ENCODE results near the gene SAP30BP. TPM values are rescaled to one million over a fixed set of nuclear protein-coding genes. Genes with fewer than 3 reads are reported as not detected.

SAP30BP gene
- total and polyA plus RNA-seq, 2 of the 8 experiments (the other 6 are each of a cell fraction or from before 2014, with no cell fraction given) = 63.3 to 79.9 TPM

DNA sequence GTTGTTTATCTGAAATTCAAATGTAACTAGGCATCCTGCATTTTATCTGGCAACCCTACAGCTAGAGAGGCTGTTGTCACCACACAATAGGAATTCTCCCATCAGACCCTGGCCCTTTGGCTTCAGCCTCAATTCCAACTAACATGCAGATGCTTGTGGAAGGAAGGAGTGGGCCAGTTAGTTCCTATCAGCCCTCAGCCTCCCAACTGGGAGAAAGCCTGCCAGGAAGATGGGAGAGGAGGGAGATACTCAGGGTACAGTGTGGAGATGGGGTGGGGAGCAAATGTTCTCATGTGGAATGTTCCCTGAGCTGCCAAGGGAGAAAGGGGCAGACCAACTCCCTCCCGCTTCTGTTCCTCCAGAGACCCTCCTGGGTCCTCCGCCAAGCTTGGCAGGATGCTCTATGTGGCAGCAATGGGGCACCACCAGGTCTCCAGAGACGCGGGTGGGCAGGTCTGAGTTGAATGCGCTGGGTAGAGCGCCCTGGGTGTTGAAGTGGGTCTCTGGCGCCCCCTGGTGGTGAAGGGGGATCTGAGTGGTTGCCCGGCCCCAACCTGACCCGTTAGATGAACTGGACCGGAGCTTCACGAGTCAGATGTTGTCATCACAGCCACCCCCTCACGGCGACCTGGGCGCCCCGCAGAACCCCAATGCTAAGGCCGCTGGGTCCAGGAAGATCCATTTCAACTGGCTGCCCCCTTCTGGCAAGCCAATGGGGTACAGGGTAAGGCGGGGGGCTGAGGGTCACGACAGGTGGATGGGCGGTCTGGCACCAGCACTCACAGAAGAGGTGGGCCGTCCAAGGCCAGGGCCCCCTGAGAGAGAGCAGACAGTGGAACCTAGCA, 82.6 kb downstream of the SAP30BP start:
- Histone ChIP-seq H2BK12ac (ENCODE audit: low read depth, low read length) (no peak overlapping the region), H3K27ac (ENCODE audit: low read depth, low read length) (no peak overlapping the region), H3K4me2 (ENCODE audit: insufficient read depth in 1 of 2, low read depth in 2 of 2, low read length in 2 of 2) (peak overlapping the region in 1 of 2 experiments; percentile 44; a peak in 1 of 4 replicates), H2AK5ac (ENCODE audit: low read depth, low read length) (no peak overlapping the region), H4K8ac (ENCODE audit: extremely low read depth, insufficient read depth, low read length) (no peak overlapping the region; the same call in 1 of the 2 replicates), H3K79me2 (ENCODE audit: control insufficient read depth in 1 of 2, insufficient read depth in 2 of 2, low read length in 2 of 2) (no peaks in the 10 kb centered on the region), H3K36me3 (ENCODE audit: control insufficient read depth in 2 of 4, insufficient read depth in 4 of 4, low read length in 3 of 4) (no peaks in the 10 kb centered on the region), H3K18ac (ENCODE audit: extremely low read depth, low read length) (no peak overlapping the region), H2BK15ac (ENCODE audit: low read length) (no peak overlapping the region), H2BK5ac (ENCODE audit: low read depth, low read length) (no peak overlapping the region), H3K4me1 (replicated peaks in 1 of 4; ENCODE audit: control insufficient read depth in 3 of 4, insufficient read depth in 4 of 4, low read length in 3 of 4) (peaks cover 0 to 5% (median 2%) of the 10 kb centered on the region in 4 experiments; a peak in 4 of 7 replicates), H2AFZ (ENCODE audit: low read length) (peak overlapping the region; percentile 95), H3K23ac (ENCODE audit: insufficient read length) (no peak overlapping the region), H3K27me3 (replicated peaks in 1 of 4; ENCODE audit: control insufficient read depth in 3 of 4, extremely low read depth in 1 of 4, insufficient read depth in 3 of 4, low read length in 3 of 4) (peaks cover 0 to 2% (median 0%) of the 10 kb centered on the region in 4 experiments; a peak in 1 of 7 replicates), H3K14ac (ENCODE audit: insufficient read length) (no peak overlapping the region), H3K23me2 (ENCODE audit: low read depth, low read length) (no peaks in the 10 kb centered on the region; the same call in 1 of the 2 replicates), H4K5ac (ENCODE audit: insufficient read length, low read depth, low read length) (no peak overlapping the region), H3K4ac (replicated peaks; ENCODE audit: insufficient read length, low read depth, low read length) (no peak overlapping the region), H3K9me3 (ENCODE audit: insufficient read depth in 2 of 2, low read depth in 1 of 2, low read length in 1 of 2) (no peaks in the 10 kb centered on the region), H3K56ac (replicated peaks; ENCODE audit: insufficient read length, low read depth, low read length) (no peak overlapping the region), H3K79me1 (ENCODE audit: low read depth, low read length) (no peaks in the 10 kb centered on the region), H4K20me1 (replicated peaks in 1 of 2; ENCODE audit: control insufficient read depth in 1 of 2, insufficient read depth in 2 of 2, low read length in 2 of 2) (peaks cover 0 to 4% of the 10 kb centered on the region in 2 experiments), H3K9ac (replicated peaks in 1 of 4; ENCODE audit: extremely low read depth in 1 of 4, low read depth in 3 of 4, low read length in 3 of 4) (no peak overlapping the region), H2BK120ac (replicated peaks; ENCODE audit: low read depth, low read length) (no peak overlapping the region), H4K91ac (replicated peaks; ENCODE audit: insufficient read length, low read length) (no peak overlapping the region), H3K4me3 (ENCODE audit: extremely low read depth in 1 of 4, insufficient read depth in 2 of 4, low read depth in 3 of 4, low read length in 4 of 4) (no peak overlapping the region), H2BK20ac (ENCODE audit: low read length) (no peak overlapping the region)
- WGBS, 2 experiments (ENCODE audit: extremely low coverage in 1 of 2, insufficient coverage in 1 of 2, insufficient read length in 1 of 2, insufficient replicate concordance in 2 of 2, low coverage in 1 of 2, low lambda C conversion rate in 2 of 2, missing lambda C conversion rate in 1 of 2) = 28% methylated on average over 20 of the region's 20 CpGs; no CpG with 5 or more reads in 1 of the 2 experiments
- DNase-seq (ENCODE audit: low read depth in 1 of 2, low spot score in 2 of 2) (peak; percentile 54 to 98), FAIRE-seq (no peak)
- ChIA-PET CTCF (ENCODE audit: partially characterized antibody) (interaction anchor here (0.7 to 19.5 kb wide), 37 partner anchors 12 to 268 kb away, joined by 3 to 359 read pairs (median 22); partner anchors contain the start of genes GALK1, ITGB4, MYO15B and RECQL5), POLR2A (ENCODE audit: partially characterized antibody) (interaction anchor here (0.6 to 2.6 kb wide), 13 partner anchors 10 to 115 kb away, joined by 3 to 11 read pairs (median 3); partner anchors contain the start of gene ITGB4)
- 0 out of 2 replicates have a peak, but pooled peaks have one; percentile 23 for TF ChIP-seq BACH1 (IDR thresholded peaks at IDR 0.05; ENCODE audit: low read length)
- no peak for TF ChIP-seq TCF12 (IDR thresholded peaks at IDR 0.05; ENCODE audit: low read depth, low read length)
- peak; percentile 76 to 81 for TF ChIP-seq RAD21 (IDR thresholded peaks at IDR 0.05 in 1 of 2, conservative IDR thresholded peaks at IDR 0.05 in 1 of 2; ENCODE audit: low read depth in 2 of 2, low read length in 2 of 2)
- TF ChIP-seq HDAC6 (IDR thresholded peaks at IDR 0.05; ENCODE audit: low read depth, low read length) = no peak
- TF ChIP-seq, protein P1, sequence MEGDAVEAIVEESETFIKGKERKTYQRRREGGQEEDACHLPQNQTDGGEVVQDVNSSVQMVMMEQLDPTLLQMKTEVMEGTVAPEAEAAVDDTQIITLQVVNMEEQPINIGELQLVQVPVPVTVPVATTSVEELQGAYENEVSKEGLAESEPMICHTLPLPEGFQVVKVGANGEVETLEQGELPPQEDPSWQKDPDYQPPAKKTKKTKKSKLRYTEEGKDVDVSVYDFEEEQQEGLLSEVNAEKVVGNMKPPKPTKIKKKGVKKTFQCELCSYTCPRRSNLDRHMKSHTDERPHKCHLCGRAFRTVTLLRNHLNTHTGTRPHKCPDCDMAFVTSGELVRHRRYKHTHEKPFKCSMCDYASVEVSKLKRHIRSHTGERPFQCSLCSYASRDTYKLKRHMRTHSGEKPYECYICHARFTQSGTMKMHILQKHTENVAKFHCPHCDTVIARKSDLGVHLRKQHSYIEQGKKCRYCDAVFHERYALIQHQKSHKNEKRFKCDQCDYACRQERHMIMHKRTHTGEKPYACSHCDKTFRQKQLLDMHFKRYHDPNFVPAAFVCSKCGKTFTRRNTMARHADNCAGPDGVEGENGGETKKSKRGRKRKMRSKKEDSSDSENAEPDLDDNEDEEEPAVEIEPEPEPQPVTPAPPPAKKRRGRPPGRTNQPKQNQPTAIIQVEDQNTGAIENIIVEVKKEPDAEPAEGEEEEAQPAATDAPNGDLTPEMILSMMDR (IDR thresholded peaks at IDR 0.05; ENCODE audit: control extremely low read depth in 1 of 3, insufficient read depth in 1 of 3, low read depth in 1 of 3, low read length in 3 of 3) = peak; percentile 81 to 92 (median 87)
- no peak for TF ChIP-seq TAF1 (IDR thresholded peaks at IDR 0.05; ENCODE audit: low read depth, low read length)

Data from H1 (cell line).